Endothelial cell of umbilical vein (primary cell): ENCODE data around the gene SMARCA4. TPM values are rescaled to one million over a fixed set of nuclear protein-coding genes. Genes with fewer than 3 reads are reported as not detected.

Experiments
- BruUV-seq: library from RNA; stranded (reverse); fragments of 400-500 nt; replicated peaks from 2 replicates; lab custom pipeline; 2021; lab: Mats Ljungman, UMichigan
- CTCF ChIA-PET: fragments of 300-600, 350-600 bp; sonication (Branson Sonifier 250); formaldehyde crosslinking; loops from one replicate; lab custom pipeline; 2021; ENCODE audit warnings: antibody characterized with exemption, inconsistent platforms; lab: Charles Lee
- POLR2A ChIA-PET: fragments of 300-600, 350-600 bp; sonication (Branson Sonifier 250); formaldehyde crosslinking; loops from one replicate; lab custom pipeline; 2021; ENCODE audit warnings: antibody characterized with exemption, inconsistent platforms; lab: Charles Lee
- DNase-seq: peaks from one replicate; pipeline ENCODE4 v3.0.0-alpha.2; 2011; ENCODE audit warnings: low read depth, low spot score
- FAIRE-seq: peaks from 2 replicates; lab custom pipeline; 2011; peaks lifted over from hg19 to GRCh38; lab: Jason Lieb, UNC
- H2AFZ ChIP-seq: 2 replicates; pipeline ENCODE4 v1.6.0; 2012; ENCODE audit warnings: low read depth, low read length, control low read depth, inconsistent platforms
- H3K27ac ChIP-seq: 2 replicates; pipeline ENCODE4 v1.5.1; 2011; ENCODE audit warnings: low read depth, mild to moderate bottlenecking, control low read depth, low read length, moderate library complexity; ENCODE audit not compliant: insufficient read depth
- H3K27me3 ChIP-seq, 2 experiments: 2 replicates each; pipeline versions ENCODE4 v1.6.0 to v1.6.1; 2011; ENCODE audit warnings: low read length in 2 of 2, mixed read lengths in 1 of 2; ENCODE audit not compliant: control insufficient read depth in 2 of 2, insufficient read depth in 2 of 2
- H3K36me3 ChIP-seq, 2 experiments: 2 replicates in 1 of 2; 3 replicates in 1 of 2; pipeline ENCODE4 v1.5.1; 2011; ENCODE audit warnings: low read length in 2 of 2, mild to moderate bottlenecking in 1 of 2, moderate library complexity in 1 of 2; ENCODE audit not compliant: control insufficient read depth in 2 of 2, insufficient read depth in 2 of 2; ENCODE audit errors: extremely low read depth in 1 of 2
- H3K4me1 ChIP-seq: 3 replicates; pipeline ENCODE4 v1.5.1; 2011; ENCODE audit warnings: mild to moderate bottlenecking, low read length; ENCODE audit not compliant: control insufficient read depth, insufficient read depth; ENCODE audit errors: extremely low read depth
- H3K4me2 ChIP-seq: 2 replicates; pipeline ENCODE4 v1.6.1; 2011; ENCODE audit warnings: low read length, control low read depth, mixed read lengths; ENCODE audit not compliant: insufficient read depth
- H3K4me3 ChIP-seq, 3 experiments: fragments of 200-600 bp in 1 of 3; sonication (generic), shearing (Covaris generic) in 1 of 3; replicated peaks in 1 of 3; 2 replicates each; pipeline ENCODE4 v1.5.1; 2011 to 2016; ENCODE audit warnings: control low read depth in 3 of 3, low read length in 3 of 3, mild to moderate bottlenecking in 2 of 3, inconsistent platforms in 1 of 3, low read depth in 1 of 3, moderate library complexity in 1 of 3; ENCODE audit not compliant: insufficient read depth in 1 of 3
- H3K79me2 ChIP-seq: 2 replicates; pipeline ENCODE4 v1.6.0; 2012; ENCODE audit warnings: low read length, inconsistent platforms; ENCODE audit not compliant: control insufficient read depth, insufficient read depth
- H3K9ac ChIP-seq: replicated peaks from 2 replicates; pipeline ENCODE3; 2011; ENCODE audit warnings: low read length, control low read depth; ENCODE audit not compliant: insufficient read depth; ENCODE audit errors: extremely low read depth
- H3K9me1 ChIP-seq: replicated peaks from 3 replicates; pipeline ENCODE4 v1.6.0; 2011; ENCODE audit warnings: mild to moderate bottlenecking, low read length; ENCODE audit not compliant: control insufficient read depth, insufficient read depth; ENCODE audit errors: extremely low read depth
- H3K9me3 ChIP-seq: replicated peaks from 2 replicates; pipeline ENCODE4 v1.5.1; 2012; ENCODE audit warnings: low read length, inconsistent platforms; ENCODE audit not compliant: control insufficient read depth, insufficient read depth
- H4K20me1 ChIP-seq: replicated peaks from 2 replicates; pipeline ENCODE3; 2011; ENCODE audit warnings: mild to moderate bottlenecking, low read length; ENCODE audit not compliant: control insufficient read depth, insufficient read depth; ENCODE audit errors: extremely low read depth
- EZH2 ChIP-seq: IDR thresholded peaks from 2 replicates; pipeline ENCODE4 v1.6.1; 2012; ENCODE audit warnings: borderline replicate concordance, low read depth, mild to moderate bottlenecking, moderate library complexity, low read length, inconsistent platforms; ENCODE audit not compliant: severe bottlenecking
- FOS ChIP-seq: IDR thresholded peaks from 2 replicates; pipeline ENCODE4 v1.6.1; 2011; ENCODE audit warnings: mild to moderate bottlenecking, low read length, moderate library complexity, borderline replicate concordance; ENCODE audit not compliant: insufficient read depth
- GATA2 ChIP-seq: IDR thresholded peaks from 2 replicates; pipeline ENCODE4 v1.7.0; 2011; ENCODE audit warnings: low read depth, mild to moderate bottlenecking, moderate library complexity, mixed read lengths, low read length; ENCODE audit not compliant: insufficient read length, insufficient read depth
- JUN ChIP-seq: IDR thresholded peaks from 2 replicates; pipeline ENCODE4 v1.6.1; 2011; ENCODE audit warnings: borderline replicate concordance, low read depth; ENCODE audit not compliant: insufficient read length, insufficient read depth
- MYC ChIP-seq: IDR thresholded peaks from one replicate; pipeline ENCODE4 v1.6.1; 2011; ENCODE audit warnings: mild to moderate bottlenecking, low read depth, low read length
- POLR2A ChIP-seq: IDR thresholded peaks from 2 replicates; pipeline ENCODE4 v1.6.1; 2012; ENCODE audit warnings: low read depth, mild to moderate bottlenecking, control low read depth, low read length
- POLR2AphosphoS5 ChIP-seq: IDR thresholded peaks from 2 replicates; pipeline ENCODE4 v1.6.1; 2012; ENCODE audit warnings: low read depth, mild to moderate bottlenecking, control low read depth, low read length, moderate library complexity; ENCODE audit not compliant: insufficient read depth
- dilution Hi-C: fragments of 300-500 bp; cut with MboI; formaldehyde crosslinking; loops from one replicate; pipeline ENCODE4 v1.15.0; 2019; ENCODE audit warnings: low sequenced_read_pairs; ENCODE audit not compliant: extremely low pct_ligation_motif_present
- intact Hi-C: fragments of 100-400 bp; cut with micrococcal nuclease; formaldehyde crosslinking; loops from one replicate; pipeline ENCODE4 v1.10.0; 2022
- polyA plus RNA-seq, 4 experiments: library from polyadenylated mRNA; depleted of rRNA in 3 of 4; stranded (reverse) in 3 of 4; unstranded in 1 of 4; fragments of >200 nt; gene quantifications; 2 replicates each; pipeline versions ENCODE4 v1.2.1 to v1.2.3, GENCODE V29; 2011 to 2012; ENCODE audit warnings: missing spikeins in 1 of 4
- total RNA-seq: library from RNA; stranded (reverse); gene quantifications from 2 replicates; pipeline ENCODE4 v1.2.3, GENCODE V29; 2021
- TF ChIP-seq, protein P1 (sequence below): IDR thresholded peaks from 2 replicates; pipeline ENCODE4 v1.6.1; 2011; ENCODE audit not compliant: insufficient read depth, insufficient read length
- TF ChIP-seq, protein P2 (sequence below), 2 donors: IDR thresholded peaks; 1 replicate in 1 of 2; 2 replicates in 1 of 2; pipeline ENCODE4 v1.5.1; 2011; ENCODE audit warnings: low read length in 2 of 2, mild to moderate bottlenecking in 2 of 2, moderate library complexity in 2 of 2, control low read depth in 1 of 2, inconsistent platforms in 1 of 2, low read depth in 1 of 2; ENCODE audit not compliant: insufficient read depth in 1 of 2; ENCODE audit errors: extremely low read depth in 1 of 2

Gene SMARCA4
- total and polyA plus RNA-seq, 2 donors (not counting 3 experiments of a cell fraction or from before 2014, with no cell fraction given): 65.0 to 177 TPM

DNA sequence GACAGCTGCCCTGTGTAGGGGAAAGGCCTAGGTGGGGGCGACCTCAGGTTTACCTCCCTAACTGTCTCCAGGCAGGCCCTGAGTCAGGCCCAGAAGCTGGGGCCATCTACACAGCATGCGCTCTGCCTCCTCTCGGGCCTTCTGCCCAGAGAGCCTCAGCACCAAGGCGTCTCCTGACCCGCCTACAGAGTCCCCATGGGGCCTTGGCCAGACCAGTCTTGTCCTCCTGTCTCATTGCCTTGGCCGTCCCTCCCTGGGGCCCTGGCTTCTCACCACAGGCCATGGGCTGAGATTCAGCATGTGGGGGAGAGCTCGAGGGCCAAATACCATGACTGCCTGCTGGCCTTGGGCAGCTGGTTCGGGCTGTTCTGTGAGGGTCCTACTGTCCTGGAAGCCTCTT is 59.0 kb downstream of the SMARCA4 start:
- H3K9me1 ChIP-seq: no peaks in the 10 kb centered on the region
- H3K4me1 ChIP-seq: no peaks in the 10 kb centered on the region
- no peak for FAIRE-seq

More for the DNA sequence above, 59.0 kb downstream of the SMARCA4 start:
- DNase-seq: no peak
- ChIA-PET POLR2A (no interaction called here), CTCF (interaction anchor here (1.3 to 2.9 kb wide), 2 partner anchors 16 to 83 kb away, joined by 3 to 8 read pairs; no protein-coding TSS in a partner anchor)
- H3K27me3 ChIP-seq: no peaks in the 10 kb centered on the region
- dilution Hi-C loops (loop anchor here (10.0 kb wide), 1 partner anchor 105 kb away; no protein-coding TSS in a partner anchor), intact Hi-C loops (loop anchor here (5.0 kb wide), 1 partner anchor 78 kb away; no protein-coding TSS in a partner anchor)
- H3K4me3 ChIP-seq: no peak overlapping the region
- no peaks in the 10 kb centered on the region for H3K9me3 ChIP-seq
- BruUV-seq: no TSS peak
- H2AFZ ChIP-seq: no peak overlapping the region
- H3K79me2 ChIP-seq: no peaks in the 10 kb centered on the region
- H3K4me2 ChIP-seq: no peak overlapping the region
- H3K36me3 ChIP-seq: peaks cover 13 to 73% of the 10 kb centered on the region in 2 experiments
- TF ChIP-seq FOS (no peak), EZH2 (no peak), MYC (no peak), POLR2A (no peak), GATA2 (no peak), JUN (no peak), POLR2AphosphoS5 (no peak)
- TF ChIP-seq, protein P1, sequence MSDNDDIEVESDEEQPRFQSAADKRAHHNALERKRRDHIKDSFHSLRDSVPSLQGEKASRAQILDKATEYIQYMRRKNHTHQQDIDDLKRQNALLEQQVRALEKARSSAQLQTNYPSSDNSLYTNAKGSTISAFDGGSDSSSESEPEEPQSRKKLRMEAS: no peak
- TF ChIP-seq, protein P2, sequence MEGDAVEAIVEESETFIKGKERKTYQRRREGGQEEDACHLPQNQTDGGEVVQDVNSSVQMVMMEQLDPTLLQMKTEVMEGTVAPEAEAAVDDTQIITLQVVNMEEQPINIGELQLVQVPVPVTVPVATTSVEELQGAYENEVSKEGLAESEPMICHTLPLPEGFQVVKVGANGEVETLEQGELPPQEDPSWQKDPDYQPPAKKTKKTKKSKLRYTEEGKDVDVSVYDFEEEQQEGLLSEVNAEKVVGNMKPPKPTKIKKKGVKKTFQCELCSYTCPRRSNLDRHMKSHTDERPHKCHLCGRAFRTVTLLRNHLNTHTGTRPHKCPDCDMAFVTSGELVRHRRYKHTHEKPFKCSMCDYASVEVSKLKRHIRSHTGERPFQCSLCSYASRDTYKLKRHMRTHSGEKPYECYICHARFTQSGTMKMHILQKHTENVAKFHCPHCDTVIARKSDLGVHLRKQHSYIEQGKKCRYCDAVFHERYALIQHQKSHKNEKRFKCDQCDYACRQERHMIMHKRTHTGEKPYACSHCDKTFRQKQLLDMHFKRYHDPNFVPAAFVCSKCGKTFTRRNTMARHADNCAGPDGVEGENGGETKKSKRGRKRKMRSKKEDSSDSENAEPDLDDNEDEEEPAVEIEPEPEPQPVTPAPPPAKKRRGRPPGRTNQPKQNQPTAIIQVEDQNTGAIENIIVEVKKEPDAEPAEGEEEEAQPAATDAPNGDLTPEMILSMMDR (IDR thresholded peaks at IDR 0.05; ENCODE audit: extremely low read depth in 1 of 2, insufficient read depth in 1 of 2, low read depth in 1 of 2, low read length in 2 of 2): no peak
- no peaks in the 10 kb centered on the region for H4K20me1 ChIP-seq
- H3K9ac ChIP-seq: no peak overlapping the region
- H3K27ac ChIP-seq: no peak overlapping the region
